ENCODE measurements around the gene ADRB2.

GRCh38 chr5:148830211-148830610 lies 3.8 kb downstream of the ADRB2 start:
- TF ChIP-seq, protein P1, sequence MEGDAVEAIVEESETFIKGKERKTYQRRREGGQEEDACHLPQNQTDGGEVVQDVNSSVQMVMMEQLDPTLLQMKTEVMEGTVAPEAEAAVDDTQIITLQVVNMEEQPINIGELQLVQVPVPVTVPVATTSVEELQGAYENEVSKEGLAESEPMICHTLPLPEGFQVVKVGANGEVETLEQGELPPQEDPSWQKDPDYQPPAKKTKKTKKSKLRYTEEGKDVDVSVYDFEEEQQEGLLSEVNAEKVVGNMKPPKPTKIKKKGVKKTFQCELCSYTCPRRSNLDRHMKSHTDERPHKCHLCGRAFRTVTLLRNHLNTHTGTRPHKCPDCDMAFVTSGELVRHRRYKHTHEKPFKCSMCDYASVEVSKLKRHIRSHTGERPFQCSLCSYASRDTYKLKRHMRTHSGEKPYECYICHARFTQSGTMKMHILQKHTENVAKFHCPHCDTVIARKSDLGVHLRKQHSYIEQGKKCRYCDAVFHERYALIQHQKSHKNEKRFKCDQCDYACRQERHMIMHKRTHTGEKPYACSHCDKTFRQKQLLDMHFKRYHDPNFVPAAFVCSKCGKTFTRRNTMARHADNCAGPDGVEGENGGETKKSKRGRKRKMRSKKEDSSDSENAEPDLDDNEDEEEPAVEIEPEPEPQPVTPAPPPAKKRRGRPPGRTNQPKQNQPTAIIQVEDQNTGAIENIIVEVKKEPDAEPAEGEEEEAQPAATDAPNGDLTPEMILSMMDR (IDR thresholded peaks at IDR 0.05) = no peak
- TF ChIP-seq POLR2A (IDR thresholded peaks at IDR 0.05) = no peak
